Measurements from ENCODE around the gene NPDC1.

Gene NPDC1

DNA sequence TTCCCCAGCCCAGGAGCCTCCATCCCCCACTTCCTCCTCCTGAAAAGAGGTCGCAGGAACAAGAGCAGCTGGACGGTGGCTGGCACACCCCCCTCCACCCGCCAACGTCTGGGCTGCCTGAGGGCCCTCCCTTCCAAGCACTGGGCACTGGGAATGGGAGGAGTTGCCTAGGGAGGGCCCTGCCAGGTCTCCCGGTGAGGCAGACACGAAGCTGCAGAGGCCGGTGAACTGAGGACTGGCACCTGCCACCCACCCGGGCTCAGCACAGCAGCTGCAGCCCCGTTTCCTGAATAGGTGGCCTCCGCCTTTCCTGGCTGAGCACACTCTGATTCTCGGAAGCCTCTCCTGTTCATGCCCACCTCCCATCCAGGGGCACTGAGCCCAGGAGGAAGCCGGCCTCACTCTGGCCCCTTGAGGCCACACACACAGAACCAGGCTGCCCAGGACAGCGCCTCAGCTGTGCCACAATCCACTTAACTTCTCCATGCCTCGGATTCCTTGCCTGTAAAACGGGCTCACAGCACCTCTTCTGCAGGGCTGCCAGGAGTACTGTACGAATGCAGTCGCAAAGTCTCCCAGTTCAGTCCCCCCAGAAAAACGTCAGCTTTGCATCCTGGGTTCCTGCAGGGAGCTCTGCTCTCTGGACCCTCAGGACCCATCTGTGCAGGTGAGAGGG, 1.3 kb downstream of the NPDC1 start:
- no peak for DNase-seq (ENCODE audit: insufficient read length)
- no peak for FAIRE-seq
- TF ChIP-seq POLR2AphosphoS5 (IDR thresholded peaks at IDR 0.05; ENCODE audit: low read depth, low read length): no peak
- no peak for TF ChIP-seq POLR2A (IDR thresholded peaks at IDR 0.05; ENCODE audit: low read depth, low read length)
- TF ChIP-seq TAF1 (IDR thresholded peaks at IDR 0.05; ENCODE audit: borderline replicate concordance, low read depth, low read length): no peak

DNA sequence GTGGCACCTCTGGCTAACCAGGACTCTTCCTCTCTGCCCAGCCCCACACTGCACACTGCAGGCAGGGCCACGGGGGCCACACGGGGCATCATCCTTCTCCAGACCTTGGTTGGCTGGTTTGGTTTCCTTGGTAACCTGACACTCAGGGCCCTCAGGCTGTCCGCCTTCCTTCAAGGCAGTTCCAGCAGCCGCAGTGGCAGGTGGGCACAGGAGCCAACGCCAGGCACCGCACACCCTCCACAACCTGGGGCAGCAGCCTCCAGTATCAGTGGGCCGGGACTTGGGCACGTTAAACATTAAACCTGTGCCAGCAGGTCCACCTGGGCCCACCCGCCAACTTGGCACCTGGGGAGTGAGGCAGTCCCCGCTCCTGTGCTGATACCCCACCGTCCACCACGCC, 1.9 kb downstream of the NPDC1 start:
- TF ChIP-seq POLR2AphosphoS5 (IDR thresholded peaks at IDR 0.05; ENCODE audit: low read depth, low read length) (no peak), TAF1 (IDR thresholded peaks at IDR 0.05; ENCODE audit: borderline replicate concordance, low read depth, low read length) (no peak), POLR2A (IDR thresholded peaks at IDR 0.05; ENCODE audit: low read depth, low read length) (no peak)
- no peak for DNase-seq (ENCODE audit: insufficient read length)
- no peak for FAIRE-seq

DNA sequence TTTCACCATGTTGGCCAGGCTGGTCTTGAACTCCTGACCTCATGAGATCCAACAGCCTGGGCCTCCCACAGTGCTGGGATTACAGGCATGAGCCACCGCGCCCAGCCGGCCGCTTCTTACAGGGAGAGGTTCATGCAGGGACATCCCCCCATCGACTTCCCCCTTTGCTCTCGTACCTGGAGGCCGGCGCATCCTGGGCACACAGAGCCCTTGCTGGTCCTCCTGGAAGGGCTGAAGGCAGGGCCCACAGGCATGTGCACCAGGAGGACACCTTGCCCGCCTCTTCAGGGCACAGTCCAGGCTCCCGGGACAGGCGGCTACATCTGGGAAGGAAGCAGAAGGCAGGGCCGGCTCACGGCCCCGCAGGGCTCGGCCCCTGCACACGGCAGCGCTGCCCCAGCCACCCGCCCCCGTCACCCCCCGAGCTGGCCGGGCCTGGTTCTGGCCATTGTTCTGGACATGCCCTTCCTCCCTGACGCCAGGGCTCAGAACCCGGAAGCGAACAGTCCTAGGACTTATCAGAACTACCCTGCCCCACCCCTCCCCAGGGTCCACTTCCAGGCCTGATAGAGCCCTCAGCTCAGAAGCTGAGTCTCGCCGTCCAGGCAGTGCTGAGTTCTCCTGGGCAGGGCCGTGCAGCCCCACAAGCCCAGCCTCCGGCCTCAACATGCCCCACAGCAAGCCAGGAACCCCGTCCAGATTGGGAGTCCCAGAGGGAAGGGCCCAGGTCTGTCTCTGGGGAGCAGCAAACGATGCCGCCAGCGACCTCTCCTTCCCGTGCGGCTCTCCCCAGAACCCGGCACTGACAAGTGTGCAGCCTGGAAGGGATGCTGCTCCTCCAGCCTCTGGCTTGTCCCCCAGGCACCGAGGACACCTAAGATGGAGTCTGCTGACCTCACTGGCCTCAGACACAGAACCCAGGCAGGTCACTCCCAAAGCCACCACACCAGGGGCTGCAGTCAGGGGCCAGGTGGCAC, 2.9 kb downstream of the NPDC1 start:
- DNase-seq (ENCODE audit: insufficient read length) (no peak), FAIRE-seq (no peak)
- TF ChIP-seq POLR2AphosphoS5 (IDR thresholded peaks at IDR 0.05; ENCODE audit: low read depth, low read length): no peak
- TF ChIP-seq TAF1 (IDR thresholded peaks at IDR 0.05; ENCODE audit: borderline replicate concordance, low read depth, low read length): no peak
- TF ChIP-seq POLR2A (IDR thresholded peaks at IDR 0.05; ENCODE audit: low read depth, low read length): no peak

DNA sequence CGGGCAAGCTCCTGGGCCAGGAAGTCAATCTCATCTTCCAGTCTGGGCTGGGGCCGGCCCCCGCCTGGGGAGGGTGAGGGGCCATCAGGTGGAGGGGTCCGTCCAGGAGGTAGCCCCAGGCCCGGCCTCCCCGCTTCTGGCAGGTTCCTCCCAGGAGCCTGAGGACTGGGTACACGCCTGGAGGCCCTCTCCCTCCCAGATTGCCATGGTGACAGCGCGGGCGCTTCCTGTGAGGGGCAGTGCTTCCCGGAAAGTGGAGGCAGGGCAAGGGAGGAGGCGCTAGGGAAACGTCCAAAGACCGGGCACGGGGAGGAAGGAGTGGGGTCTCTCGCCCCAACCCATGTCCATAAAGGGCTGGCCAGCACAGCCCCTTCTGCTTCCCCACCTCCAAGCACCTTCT, 4.9 kb downstream of the NPDC1 start:
- DNase-seq (ENCODE audit: insufficient read length) (no peak), FAIRE-seq (no peak)
- TF ChIP-seq POLR2AphosphoS5 (IDR thresholded peaks at IDR 0.05; ENCODE audit: low read depth, low read length) (no peak), POLR2A (IDR thresholded peaks at IDR 0.05; ENCODE audit: low read depth, low read length) (no peak), TAF1 (IDR thresholded peaks at IDR 0.05; ENCODE audit: borderline replicate concordance, low read depth, low read length) (no peak)

DNA sequence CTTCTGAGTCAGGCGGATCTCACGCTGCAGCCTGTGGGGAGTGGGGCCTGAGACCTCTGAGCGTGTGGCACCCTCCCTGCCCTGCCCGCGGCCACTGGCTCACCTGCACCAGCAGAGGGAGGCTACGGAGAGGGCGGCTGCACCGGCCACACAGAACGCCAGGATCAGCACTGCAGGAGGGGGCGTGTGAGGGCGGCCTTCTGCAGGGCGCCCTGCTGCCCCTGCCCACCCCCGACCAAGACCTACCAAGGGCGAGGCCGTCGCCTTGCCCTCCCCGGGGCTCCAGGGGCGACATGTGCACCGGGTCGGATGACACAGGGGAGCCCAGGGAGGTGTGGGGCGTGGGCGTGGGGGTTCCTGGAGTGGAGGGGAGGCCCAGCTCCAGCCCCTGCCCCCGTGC, 5.4 kb downstream of the NPDC1 start:
- no peak for DNase-seq (ENCODE audit: insufficient read length)
- no peak for FAIRE-seq
- TF ChIP-seq POLR2AphosphoS5 (IDR thresholded peaks at IDR 0.05; ENCODE audit: low read depth, low read length) (no peak), POLR2A (IDR thresholded peaks at IDR 0.05; ENCODE audit: low read depth, low read length) (no peak), TAF1 (IDR thresholded peaks at IDR 0.05; ENCODE audit: borderline replicate concordance, low read depth, low read length) (no peak)

DNA sequence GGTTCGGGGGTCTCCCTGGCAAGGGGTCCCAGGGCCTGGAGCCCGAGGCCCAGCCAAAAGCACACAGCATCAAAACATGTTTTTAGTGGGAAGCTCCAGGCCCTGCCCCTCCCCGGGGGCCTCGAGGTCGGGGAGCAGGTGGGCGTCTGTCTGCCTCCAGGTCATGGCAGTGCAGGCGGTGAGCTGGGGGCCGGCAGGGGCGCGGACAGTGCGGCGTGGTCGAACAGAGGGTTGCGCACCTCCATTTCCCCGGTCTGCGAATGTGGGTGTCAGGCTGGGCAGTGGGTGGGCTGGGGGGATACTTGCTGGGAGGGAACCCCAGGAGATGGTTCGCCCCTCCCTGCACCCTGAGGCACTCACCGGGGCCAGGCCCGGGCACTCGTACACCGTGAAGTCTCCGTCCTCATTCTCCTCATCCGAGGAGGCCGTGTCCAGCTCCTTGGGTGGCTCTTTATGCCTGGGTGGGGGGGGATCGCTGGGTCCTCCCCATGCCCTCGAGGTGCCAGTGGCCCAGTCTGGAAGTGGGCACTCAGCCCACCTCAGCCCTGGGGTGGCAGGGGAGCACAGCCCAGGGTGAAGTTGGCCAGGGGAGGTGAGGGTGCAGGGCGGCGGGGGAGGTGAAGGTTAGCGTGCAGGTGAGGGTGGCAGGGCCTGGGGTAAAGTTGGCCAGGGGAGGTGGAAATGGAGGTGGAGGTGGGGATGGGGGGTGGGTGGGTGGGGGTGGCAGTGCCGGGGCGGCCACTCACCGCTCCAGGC, 6.2 kb downstream of the NPDC1 start:
- TF ChIP-seq POLR2AphosphoS5 (IDR thresholded peaks at IDR 0.05; ENCODE audit: low read depth, low read length) (no peak), POLR2A (IDR thresholded peaks at IDR 0.05; ENCODE audit: low read depth, low read length) (no peak), TAF1 (IDR thresholded peaks at IDR 0.05; ENCODE audit: borderline replicate concordance, low read depth, low read length) (no peak)
- FAIRE-seq (no peak), DNase-seq (ENCODE audit: insufficient read length) (no peak)

DNA sequence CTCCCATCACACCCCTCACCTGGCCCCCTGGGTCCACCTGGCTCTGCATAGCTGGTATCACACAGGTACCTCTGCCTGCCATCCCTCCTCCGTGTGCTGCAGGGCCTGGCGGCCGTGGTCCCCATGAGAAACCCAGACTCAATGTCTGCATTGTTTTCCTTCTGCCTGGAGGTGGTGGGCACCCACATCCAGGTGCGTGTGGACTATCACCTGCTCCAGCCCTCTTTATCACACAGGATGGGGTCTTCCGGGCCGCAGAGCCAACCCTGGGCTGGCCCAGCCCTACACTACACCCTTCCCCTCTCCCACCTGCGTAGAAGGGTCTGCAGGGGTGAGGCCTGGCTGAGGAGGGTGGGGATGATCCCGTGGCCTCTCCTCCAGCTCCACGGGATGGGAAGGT, 7.1 kb downstream of the NPDC1 start:
- FAIRE-seq: no peak
- no peak for DNase-seq (ENCODE audit: insufficient read length)
- TF ChIP-seq TAF1 (IDR thresholded peaks at IDR 0.05; ENCODE audit: borderline replicate concordance, low read depth, low read length) (no peak), POLR2AphosphoS5 (IDR thresholded peaks at IDR 0.05; ENCODE audit: low read depth, low read length) (no peak), POLR2A (IDR thresholded peaks at IDR 0.05; ENCODE audit: low read depth, low read length) (no peak)

DNA sequence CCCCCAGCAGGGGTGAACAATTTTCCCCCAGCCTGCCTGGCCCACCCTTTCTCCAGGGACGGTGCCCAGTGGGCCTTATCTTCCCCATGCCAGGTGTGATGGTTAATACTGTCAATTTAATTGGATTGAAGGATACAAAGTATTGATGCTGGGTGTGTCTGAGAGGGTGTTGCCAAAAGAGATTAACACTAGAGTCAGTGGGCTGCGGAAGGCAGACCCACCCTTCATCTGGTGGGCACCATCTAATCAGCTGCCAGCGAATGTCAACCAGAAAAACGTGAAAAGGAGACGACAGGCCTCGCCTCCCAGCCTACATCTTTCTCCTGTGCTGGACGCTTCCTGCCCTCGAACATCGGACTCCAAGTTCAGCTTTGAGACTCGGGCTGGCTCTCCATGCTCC, 8.5 kb downstream of the NPDC1 start:
- DNase-seq (ENCODE audit: insufficient read length) (no peak), FAIRE-seq (no peak)
- TF ChIP-seq TAF1 (IDR thresholded peaks at IDR 0.05; ENCODE audit: borderline replicate concordance, low read depth, low read length) (no peak), POLR2A (IDR thresholded peaks at IDR 0.05; ENCODE audit: low read depth, low read length) (no peak), POLR2AphosphoS5 (IDR thresholded peaks at IDR 0.05; ENCODE audit: low read depth, low read length) (no peak)

DNA sequence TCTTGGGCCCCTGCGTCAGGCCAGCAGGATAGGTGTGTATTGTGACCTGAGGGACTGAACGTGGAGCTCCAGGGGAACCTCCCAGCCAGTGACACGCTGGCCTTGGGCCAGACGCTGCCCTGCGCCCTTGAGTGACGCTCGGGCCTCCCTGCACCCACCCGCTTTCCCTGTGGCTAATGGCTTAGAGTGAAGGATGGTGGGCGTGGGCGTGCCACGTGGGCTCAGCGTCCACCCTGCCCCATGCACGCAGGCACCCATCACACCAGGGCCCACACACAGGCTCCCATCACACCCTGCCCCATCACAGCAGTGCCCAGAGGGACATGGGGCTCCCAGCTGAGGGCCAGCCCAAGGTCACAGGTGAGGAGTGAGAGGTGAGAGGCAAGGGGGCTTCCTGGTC, 8.9 kb downstream of the NPDC1 start:
- no peak for FAIRE-seq
- DNase-seq (ENCODE audit: insufficient read length): no peak
- no peak for TF ChIP-seq POLR2A (IDR thresholded peaks at IDR 0.05; ENCODE audit: low read depth, low read length)
- TF ChIP-seq TAF1 (IDR thresholded peaks at IDR 0.05; ENCODE audit: borderline replicate concordance, low read depth, low read length): no peak
- TF ChIP-seq POLR2AphosphoS5 (IDR thresholded peaks at IDR 0.05; ENCODE audit: low read depth, low read length): no peak

DNA sequence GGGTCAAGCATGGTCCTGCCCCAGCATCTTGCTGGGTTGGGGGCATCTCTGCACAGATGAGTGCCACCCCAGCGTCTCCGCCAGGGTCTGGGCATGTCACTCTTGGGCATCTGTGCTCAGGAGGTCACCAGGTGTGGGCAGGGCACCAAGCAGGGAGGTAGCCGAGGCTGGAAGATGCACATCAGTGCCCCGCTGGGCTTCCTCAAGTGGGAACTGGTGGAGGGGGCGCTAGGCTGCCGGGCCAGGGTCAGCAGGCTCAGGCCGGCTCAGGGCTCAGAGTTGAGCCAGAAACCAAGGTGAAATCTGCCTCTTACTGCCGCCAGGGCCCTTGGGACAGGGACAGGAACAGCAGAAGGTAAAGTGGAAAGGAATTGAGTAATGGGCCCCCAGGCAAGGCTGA, 10.0 kb downstream of the NPDC1 start:
- no peak for TF ChIP-seq POLR2AphosphoS5 (IDR thresholded peaks at IDR 0.05; ENCODE audit: low read depth, low read length)
- TF ChIP-seq TAF1 (IDR thresholded peaks at IDR 0.05; ENCODE audit: borderline replicate concordance, low read depth, low read length): no peak
- TF ChIP-seq POLR2A (IDR thresholded peaks at IDR 0.05; ENCODE audit: low read depth, low read length): no peak
- FAIRE-seq (no peak), DNase-seq (ENCODE audit: insufficient read length) (no peak)

DNA sequence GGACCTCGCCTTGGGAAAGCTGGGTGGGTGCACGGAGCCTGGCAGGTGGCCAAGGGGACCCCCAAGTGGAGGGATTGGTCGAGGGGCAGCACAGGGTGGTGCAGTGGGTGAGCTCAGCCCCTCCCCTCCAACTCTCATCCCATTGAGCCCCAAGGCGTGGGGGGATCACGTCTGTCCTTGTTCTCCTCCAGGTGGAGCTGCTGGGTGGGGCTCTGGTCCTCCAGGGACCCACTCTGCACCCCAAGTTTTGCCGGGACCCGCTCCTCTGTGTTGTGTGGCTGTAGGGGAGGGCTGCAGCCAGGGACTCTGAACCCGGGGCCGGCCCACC, 10.5 kb downstream of the NPDC1 start:
- no peak for DNase-seq (ENCODE audit: insufficient read length)
- FAIRE-seq: no peak
- no peak for TF ChIP-seq POLR2A (IDR thresholded peaks at IDR 0.05; ENCODE audit: low read depth, low read length)
- no peak for TF ChIP-seq POLR2AphosphoS5 (IDR thresholded peaks at IDR 0.05; ENCODE audit: low read depth, low read length)
- no peak for TF ChIP-seq TAF1 (IDR thresholded peaks at IDR 0.05; ENCODE audit: borderline replicate concordance, low read depth, low read length)
